GM12891 (cell line): ENCODE results near the gene HMBS.

Experiments used
- POLR2A ChIP-seq: IDR thresholded peaks from 2 replicates; pipeline ENCODE4 v1.6.1; 2011; ENCODE audit warnings: low read depth, low read length, control low read depth
- POLR2AphosphoS5 ChIP-seq: IDR thresholded peaks from 2 replicates; pipeline ENCODE4 v1.6.1; 2011; ENCODE audit warnings: low read depth, low read length, control low read depth
- TAF1 ChIP-seq: IDR thresholded peaks from 2 replicates; pipeline ENCODE4 v1.6.1; 2011; ENCODE audit warnings: low read depth, low read length, control low read depth

DNA sequence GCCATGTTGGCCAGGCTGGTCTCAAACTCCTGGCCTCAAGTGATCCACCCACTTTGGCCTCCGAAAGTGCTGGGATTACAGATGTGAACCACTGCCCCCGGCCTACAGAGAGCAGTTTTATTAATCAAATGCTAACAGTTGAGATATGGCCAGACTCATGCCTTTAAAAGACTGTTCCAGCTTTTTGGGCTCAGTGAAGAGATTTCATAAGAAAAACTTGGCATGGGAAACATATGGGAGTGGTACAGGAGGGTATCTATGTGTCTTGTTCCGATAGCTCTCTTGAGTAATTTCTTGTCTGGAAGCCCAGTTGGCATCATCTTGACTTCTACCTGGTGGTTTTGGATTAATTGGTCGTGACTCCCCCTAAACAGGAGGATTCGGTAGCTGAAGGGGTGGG is 45.8 kb upstream of the HMBS start:
- TF ChIP-seq POLR2A (no peak), POLR2AphosphoS5 (no peak), TAF1 (no peak)
